Lower leg skin (tissue), 3 donors: Measurements from ENCODE around the gene VPS16.

Experiments
- CTCF ChIP-seq, 3 donors: fragments of 450-650 bp; IDR thresholded peaks; one replicate each; pipeline ENCODE4 v1.5.1; 2016; ENCODE audit warnings: antibody characterized with exemption in 3 of 3, mild to moderate bottlenecking in 3 of 3, moderate library complexity in 2 of 3
- POLR2A ChIP-seq, 2 donors: fragments of 450-650 bp; IDR thresholded peaks; one replicate each; pipeline ENCODE4 v1.6.1; 2016 to 2017; ENCODE audit warnings: antibody characterized with exemption in 2 of 2, mild to moderate bottlenecking in 1 of 2, moderate library complexity in 1 of 2

- TF ChIP-seq CTCF (IDR thresholded peaks at IDR 0.05) = no peak
- no peak for TF ChIP-seq POLR2A (IDR thresholded peaks at IDR 0.05)
Observed at GRCh38 chr20:2825761-2826160, 14.8 kb upstream of the VPS16 start.
